ENCODE measurements around the gene TST. TPM values are rescaled to one million over a fixed set of nuclear protein-coding genes. Genes with fewer than 3 reads are reported as not detected.

The TST gene
- total RNA-seq, 1 experiment from 2014 or later: 12.7 TPM

DNA sequence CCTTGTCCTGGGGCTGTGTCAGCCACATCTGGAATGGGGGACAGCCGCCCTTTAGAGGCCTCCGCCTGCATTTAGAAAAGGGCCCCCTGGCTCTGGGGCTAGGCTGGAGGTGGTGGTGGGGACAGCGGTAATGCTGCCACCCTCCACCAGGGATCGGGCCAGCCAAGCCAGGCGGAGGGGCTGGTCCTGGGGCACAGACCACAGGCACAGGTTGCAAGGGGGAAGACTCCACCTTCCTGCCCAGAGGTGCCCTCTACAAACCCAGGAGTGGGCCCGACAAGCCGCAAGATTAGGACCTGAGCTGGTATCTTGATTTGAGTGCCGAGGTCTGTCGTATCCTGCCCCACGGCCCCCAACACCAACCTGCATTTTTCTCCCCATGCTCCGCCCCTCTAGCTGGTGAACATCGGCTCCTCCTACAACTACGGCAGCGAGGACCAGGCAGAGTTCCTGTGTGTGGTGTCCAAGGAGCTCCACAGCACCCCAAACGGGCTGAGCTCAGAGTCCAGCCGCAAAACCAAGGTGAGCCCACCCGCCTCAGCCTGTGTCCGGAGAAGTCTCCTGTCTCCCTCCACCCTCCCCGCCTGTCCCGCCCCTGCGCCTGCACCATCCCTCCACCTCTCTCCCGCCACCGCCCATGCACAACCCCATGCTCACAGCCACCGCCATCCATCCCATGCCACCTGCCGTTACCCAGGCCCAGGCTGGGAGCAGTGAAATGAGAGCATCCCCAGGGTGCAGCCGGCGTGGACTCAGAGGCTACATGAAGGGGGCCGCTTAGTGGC, 39.9 kb upstream of the TST start:
- H3K4me1 ChIP-seq (replicated peaks): no peaks in the 10 kb centered on the region
- H3K4me3 ChIP-seq: no peak overlapping the region
- DNase-seq (ENCODE audit: low read depth in 1 of 2, low spot score in 2 of 2): no peak

DNA sequence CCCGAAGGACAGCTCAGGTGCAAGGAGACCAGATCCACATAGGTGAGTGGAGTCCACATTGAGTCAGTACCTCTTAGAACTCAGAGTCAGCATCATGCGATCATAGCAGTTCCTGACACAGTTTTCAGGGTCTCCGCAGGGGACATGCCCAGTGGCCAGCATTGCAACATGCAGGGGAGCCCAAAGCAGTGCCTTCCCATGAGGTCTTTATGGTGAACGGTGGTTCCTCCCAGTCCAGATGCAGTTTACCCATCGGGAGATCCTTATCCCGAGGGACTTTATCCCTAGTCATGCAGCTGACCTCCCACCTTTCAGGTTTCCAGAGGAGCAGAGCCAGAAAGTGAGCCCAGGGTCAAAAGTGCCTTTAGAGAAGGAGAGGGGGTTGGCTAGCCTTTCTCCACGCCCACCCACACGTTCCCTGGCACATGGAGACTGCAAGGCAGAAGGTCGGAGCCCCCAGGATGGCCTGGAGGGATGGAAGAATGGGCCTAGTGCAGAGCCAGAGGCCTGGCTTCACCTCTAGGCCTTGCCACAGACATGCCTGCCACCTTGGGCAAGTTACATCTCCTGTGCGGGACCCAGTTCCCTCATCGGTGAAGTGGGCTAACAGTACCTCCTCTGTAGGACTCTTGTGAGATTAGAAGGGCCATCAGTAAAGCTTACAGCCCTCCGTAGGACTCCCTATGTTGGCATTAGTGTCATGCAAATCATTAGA, 38.7 kb upstream of the TST start:
- no peaks in the 10 kb centered on the region for H3K27me3 ChIP-seq (replicated peaks)
- H3K4me1 ChIP-seq (replicated peaks): no peaks in the 10 kb centered on the region
- no peak overlapping the region for H3K27ac ChIP-seq
- no peak for DNase-seq (ENCODE audit: low read depth in 1 of 2, low spot score in 2 of 2)
- no peaks in the 10 kb centered on the region for H3K9me3 ChIP-seq (replicated peaks)
- H3K36me3 ChIP-seq: peaks cover 15% of the 10 kb centered on the region
- H3K4me3 ChIP-seq: no peak overlapping the region

More for the DNA sequence above, 39.9 kb upstream of the TST start:
- H3K27me3 ChIP-seq (replicated peaks): no peaks in the 10 kb centered on the region
- H3K27ac ChIP-seq: no peak overlapping the region
- peaks cover 12% of the 10 kb centered on the region for H3K36me3 ChIP-seq
- no peaks in the 10 kb centered on the region for H3K9me3 ChIP-seq (replicated peaks)

DNA sequence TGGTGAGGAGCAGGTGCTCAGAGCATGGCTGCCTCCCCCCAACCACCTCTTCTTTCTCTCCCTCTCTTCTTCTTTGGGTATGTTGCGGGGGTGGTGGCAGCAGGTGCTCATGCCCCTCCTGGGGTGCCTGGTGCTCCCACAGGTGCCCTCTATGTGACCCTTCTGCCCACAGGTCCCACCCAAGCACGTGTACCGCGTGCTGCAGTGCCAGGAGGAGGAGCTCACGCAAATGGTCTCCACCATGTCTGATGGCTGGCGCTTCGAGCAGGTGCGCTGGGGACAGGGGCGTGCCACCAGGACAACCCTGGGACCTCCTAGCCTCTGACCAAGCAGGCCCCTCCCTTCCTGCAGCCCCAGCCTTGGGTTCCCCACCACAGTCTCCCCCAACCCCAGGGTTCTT, 38.0 kb upstream of the TST start:
- Histone ChIP-seq H3K36me3 (peaks cover 18% of the 10 kb centered on the region), H3K9me3 (replicated peaks) (no peaks in the 10 kb centered on the region)
- DNase-seq (ENCODE audit: low read depth in 1 of 2, low spot score in 2 of 2): no peak

DNA sequence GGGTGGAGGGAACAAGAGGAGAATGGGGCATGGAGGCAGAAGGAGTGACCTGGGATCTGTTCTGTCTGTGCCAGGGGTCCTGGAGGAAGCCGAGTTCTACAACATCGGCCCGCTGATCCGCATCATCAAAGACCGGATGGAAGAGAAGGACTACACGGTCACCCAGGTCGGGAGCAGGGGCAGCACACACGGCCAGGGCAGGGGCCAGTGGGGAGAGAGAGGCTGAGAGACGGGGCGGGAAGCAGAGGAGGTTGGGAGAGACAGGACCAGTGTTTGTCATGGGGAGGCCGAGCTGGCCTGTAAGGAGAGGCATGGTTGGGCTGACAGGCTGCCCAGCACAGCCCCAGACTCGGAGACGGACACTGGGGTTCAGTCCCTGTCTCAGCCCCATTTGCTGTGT, 37.0 kb upstream of the TST start:
- H3K9me3 ChIP-seq (replicated peaks): 0 out of 2 replicates have a peak, but pooled peaks cover 2% of the 10 kb centered on the region
- H3K4me1 ChIP-seq (replicated peaks): peaks cover 10% of the 10 kb centered on the region
- no peaks in the 10 kb centered on the region for H3K27me3 ChIP-seq (replicated peaks)
- H3K4me3 ChIP-seq: no peak overlapping the region
- H3K36me3 ChIP-seq: peaks cover 18% of the 10 kb centered on the region
- no peak overlapping the region for H3K27ac ChIP-seq
- DNase-seq (ENCODE audit: low read depth in 1 of 2, low spot score in 2 of 2): no peak

More for the DNA sequence above, 38.0 kb upstream of the TST start:
- peaks cover 2% of the 10 kb centered on the region for H3K4me1 ChIP-seq (replicated peaks)
- H3K27ac ChIP-seq: no peak overlapping the region
- H3K27me3 ChIP-seq (replicated peaks): no peaks in the 10 kb centered on the region
- no peak overlapping the region for H3K4me3 ChIP-seq

DNA sequence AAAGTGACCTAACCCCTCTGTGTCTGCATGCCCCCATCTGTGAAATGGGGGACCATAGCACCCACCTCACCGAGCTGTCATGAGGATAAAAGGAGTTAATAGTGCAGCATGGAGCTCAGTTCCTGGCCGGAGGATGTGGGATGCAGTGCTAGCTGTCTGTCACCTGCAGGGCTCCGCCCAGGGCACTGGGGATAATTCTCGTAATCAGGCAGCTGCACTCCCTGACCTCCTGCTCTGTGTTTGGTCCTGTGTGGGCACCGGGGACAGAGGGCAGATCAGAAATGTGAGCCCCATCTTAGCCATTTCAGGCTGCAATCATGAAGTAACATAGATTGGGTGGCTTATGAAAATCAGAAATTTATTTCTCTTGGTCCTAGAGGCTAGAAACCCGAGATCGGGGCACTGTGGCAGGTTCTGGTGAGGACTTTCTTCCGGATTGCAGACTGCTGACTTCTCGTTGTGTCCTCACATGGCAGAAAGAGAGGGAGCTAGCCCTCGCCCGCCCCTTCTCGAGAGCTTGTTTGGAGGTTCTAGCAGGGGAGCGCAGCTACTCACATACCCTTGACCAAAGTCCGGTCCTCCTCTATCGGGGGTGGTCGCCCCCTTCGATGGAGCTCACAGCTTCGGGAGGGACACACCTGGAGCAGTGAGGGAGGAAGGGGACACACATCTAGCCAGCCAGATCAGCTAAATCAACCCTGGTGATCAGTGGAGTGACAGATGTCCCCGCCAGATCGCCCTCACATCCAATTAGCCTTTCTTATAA, 35.5 kb upstream of the TST start:
- DNase-seq (ENCODE audit: low read depth in 1 of 2, low spot score in 2 of 2): no peak
- 0 out of 2 replicates have a peak, but pooled peaks cover 2% of the 10 kb centered on the region for H3K9me3 ChIP-seq (replicated peaks)
- peaks cover 10% of the 10 kb centered on the region for H3K4me1 ChIP-seq (replicated peaks)
- no peaks in the 10 kb centered on the region for H3K27me3 ChIP-seq (replicated peaks)
- peaks cover 18% of the 10 kb centered on the region for H3K36me3 ChIP-seq
- no peak overlapping the region for H3K27ac ChIP-seq
- no peak overlapping the region for H3K4me3 ChIP-seq

DNA sequence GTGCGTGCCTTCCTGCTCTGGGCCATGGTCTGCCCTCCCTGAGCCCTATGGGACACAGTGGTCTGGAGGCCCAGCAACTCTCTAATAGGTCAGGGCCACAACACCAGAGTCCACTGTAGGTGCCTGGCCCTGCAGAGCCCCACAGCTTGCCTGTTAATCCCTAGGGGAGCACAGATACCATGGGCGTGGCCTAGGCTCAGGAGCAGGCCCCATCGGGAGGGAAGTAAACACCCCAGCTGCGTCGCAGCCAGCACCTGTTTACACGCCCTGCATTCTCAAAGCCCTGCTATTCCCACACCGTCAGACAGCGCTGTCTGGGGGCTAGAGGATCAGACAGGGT, 34.8 kb upstream of the TST start:
- no peak overlapping the region for H3K27ac ChIP-seq
- H3K4me3 ChIP-seq: no peak overlapping the region
- peaks cover 10% of the 10 kb centered on the region for H3K4me1 ChIP-seq (replicated peaks)
- no peaks in the 10 kb centered on the region for H3K27me3 ChIP-seq (replicated peaks)
- 0 out of 2 replicates have a peak, but pooled peaks cover 2% of the 10 kb centered on the region for H3K9me3 ChIP-seq (replicated peaks)
- H3K36me3 ChIP-seq: peaks cover 18% of the 10 kb centered on the region
- DNase-seq (ENCODE audit: low read depth in 1 of 2, low spot score in 2 of 2): no peak

DNA sequence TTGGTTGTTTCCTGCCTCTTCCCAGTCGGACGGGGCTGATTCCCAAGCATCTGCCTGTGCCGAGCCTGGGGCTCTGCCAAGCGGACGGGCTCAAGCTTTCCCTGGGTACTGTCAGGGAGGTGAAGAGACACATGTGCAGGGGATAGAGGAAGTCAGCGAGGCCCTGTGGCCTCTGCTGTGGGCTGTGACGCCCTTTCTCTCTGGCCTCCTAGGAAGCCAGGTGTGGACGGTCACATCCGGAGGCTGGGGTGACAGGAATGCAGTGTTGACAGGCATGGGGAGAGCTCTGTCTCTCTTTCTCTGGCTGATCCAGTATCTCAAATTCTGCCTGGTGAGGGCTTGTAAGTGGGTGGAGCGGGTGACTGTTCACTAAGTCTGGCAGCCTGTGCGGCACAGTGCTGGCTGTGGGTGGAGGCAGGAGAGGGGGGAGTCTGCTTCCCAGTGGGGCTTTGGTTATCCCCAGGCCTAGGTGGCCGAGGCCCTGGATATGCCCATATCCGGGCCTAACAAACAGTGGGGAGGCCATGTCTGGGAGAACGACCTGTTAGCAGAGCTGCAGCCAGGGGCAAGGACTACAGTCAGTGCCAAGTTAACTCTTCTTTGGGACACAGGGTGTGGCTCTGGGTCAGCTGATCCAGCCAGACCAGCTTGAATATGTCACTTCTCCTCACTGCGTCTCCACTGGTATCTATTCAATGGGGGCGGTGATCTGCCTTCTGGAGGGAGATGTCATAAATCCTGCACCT, 34.2 kb upstream of the TST start:
- H3K36me3 ChIP-seq: peaks cover 18% of the 10 kb centered on the region
- H3K27me3 ChIP-seq (replicated peaks): no peaks in the 10 kb centered on the region
- no peak for DNase-seq (ENCODE audit: low read depth in 1 of 2, low spot score in 2 of 2)
- no peak overlapping the region for H3K27ac ChIP-seq
- H3K4me3 ChIP-seq: no peak overlapping the region
- 0 out of 2 replicates have a peak, but pooled peaks cover 2% of the 10 kb centered on the region for H3K9me3 ChIP-seq (replicated peaks)
- peaks cover 10% of the 10 kb centered on the region for H3K4me1 ChIP-seq (replicated peaks)

DNA sequence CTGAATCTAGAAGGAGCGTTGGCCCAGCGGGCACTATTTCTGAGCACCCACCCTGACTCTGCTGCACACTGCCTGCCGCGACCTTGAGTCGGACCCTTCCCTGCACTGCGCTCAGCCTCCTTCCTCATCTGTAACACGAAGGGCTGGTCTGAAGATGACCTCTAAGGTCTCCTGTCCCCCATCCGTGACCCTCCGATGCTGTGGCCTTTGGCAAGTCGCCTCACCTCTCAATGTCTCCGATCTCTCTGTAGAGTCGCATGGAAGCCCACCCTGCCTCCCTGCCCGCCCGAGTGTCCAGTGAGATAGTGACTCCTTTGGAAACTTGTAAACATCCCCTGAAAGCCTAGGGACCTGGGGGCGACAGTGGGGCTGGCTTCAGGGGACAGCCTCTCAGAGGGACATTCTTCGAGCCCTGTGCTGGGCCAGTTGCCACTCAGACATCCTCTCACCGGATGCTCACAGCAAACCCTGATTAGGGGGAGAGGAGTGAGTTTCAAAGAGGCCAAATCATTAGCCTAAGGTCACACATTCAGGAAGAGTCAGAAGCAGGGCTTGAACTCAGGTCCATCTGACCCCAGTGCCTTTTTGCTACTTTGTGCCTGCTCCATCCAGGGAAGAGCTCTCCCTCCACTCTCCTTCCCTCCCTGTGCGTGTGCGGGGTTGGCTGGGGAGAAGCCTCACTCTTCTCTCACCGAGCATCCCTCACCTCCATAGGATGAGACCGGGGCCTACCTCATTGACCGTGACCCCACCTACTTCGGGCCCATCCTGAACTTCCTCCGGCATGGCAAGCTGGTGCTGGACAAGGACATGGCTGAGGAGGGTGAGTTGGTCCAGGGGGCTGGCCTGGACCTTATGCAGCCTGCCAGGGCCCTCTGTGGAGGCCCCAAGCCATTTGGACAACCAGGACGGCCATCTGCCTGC, 33.4 kb upstream of the TST start:
- 0 out of 2 replicates have a peak, but pooled peaks cover 2% of the 10 kb centered on the region for H3K9me3 ChIP-seq (replicated peaks)
- no peaks in the 10 kb centered on the region for H3K27me3 ChIP-seq (replicated peaks)
- H3K4me3 ChIP-seq: peak overlapping the region; percentile 82
- H3K4me1 ChIP-seq (replicated peaks): peaks cover 10% of the 10 kb centered on the region
- DNase-seq (ENCODE audit: low read depth in 1 of 2, low spot score in 2 of 2): no peak
- H3K36me3 ChIP-seq: peaks cover 17% of the 10 kb centered on the region
- H3K27ac ChIP-seq: no peak overlapping the region

DNA sequence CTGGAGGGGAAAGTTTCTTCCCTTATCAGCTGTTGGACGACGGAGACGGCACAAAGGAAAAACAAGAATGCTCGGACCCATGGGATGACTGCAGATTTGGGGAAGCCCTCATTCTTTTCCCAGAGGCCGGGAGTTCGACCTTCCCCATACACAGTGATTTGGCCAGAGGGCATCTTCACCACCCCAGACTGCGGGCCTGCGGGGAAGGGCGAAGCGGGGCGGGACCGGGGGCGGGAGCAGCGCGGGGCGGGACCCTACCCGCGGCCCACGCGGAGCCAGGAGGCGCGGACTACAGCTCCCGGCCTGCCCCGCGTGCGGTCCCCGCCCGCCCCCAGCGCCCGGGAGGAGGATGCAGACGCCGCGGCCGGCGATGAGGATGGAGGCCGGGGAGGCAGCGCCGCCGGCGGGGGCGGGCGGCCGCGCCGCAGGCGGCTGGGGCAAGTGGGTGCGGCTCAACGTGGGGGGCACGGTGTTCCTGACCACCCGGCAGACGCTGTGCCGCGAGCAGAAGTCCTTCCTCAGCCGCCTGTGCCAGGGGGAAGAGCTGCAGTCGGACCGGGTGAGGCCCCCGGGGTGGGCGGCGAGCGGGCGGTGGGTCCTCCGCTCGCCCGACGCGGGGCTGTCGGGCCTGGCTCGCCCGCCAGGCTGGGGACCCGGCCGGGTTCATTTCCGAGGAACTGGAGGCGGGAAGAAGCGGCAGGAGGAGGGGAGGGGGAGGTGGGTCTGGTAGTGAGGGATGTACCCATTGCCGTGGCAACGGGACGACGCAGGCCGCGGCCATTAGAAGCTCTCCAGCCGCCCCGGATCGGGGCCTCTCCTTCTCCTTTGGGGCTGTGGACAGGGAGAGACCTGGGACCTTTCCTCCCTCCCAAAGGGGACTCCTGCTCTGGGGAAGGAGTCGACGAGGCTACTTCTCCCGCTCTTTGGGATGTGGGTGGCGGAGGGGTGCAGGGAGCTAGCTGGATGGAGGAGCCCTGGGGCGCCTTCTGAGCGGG, 32.4 kb upstream of the TST start, which contains the start of gene KCTD17:
Gene KCTD17, plus strand, starts transcription at position 352 of the 995 bp plus-strand sequence. Its CDS starts 19 bp downstream, at position 371.
- peaks cover 10% of the 10 kb centered on the region for H3K4me1 ChIP-seq (replicated peaks)
- H3K4me3 ChIP-seq: peak within 1 kb of the TSS; percentile 82
- no peaks in the 10 kb centered on the region for H3K27me3 ChIP-seq (replicated peaks)
- peak within 1 kb of the TSS; percentile 36; the same call in 1 of the 2 replicates for H3K27ac ChIP-seq
- H3K9me3 ChIP-seq (replicated peaks): 0 out of 2 replicates have a peak, but pooled peaks cover 2% of the 10 kb centered on the region
- H3K36me3 ChIP-seq: peaks cover 7% of the 10 kb centered on the region
- DNase-seq (ENCODE audit: low read depth in 1 of 2, low spot score in 2 of 2): peak; percentile 46 to 73

DNA sequence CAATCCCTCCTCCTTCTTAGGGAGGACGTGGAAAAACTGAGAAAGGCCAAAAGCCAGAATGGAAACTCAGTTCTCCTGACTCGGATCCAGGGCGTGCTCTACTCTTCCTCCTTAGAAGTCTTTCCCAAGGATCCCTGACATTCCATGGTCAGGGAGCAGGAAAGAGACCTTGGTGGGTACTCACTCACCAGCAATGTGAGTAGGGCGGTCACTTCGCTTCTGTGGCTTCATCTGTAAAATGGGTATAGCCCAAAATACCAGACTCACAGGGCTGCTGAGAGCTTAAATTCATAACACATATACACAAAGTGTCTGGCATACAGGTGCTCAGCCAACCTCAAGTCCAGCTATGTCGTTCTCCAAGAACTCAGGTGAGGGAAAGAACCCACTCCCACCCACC, 31.7 kb upstream of the TST start:
- Histone ChIP-seq H3K36me3 (peaks cover 6% of the 10 kb centered on the region), H3K4me1 (replicated peaks) (peaks cover 10% of the 10 kb centered on the region), H3K27me3 (replicated peaks) (no peaks in the 10 kb centered on the region), H3K9me3 (replicated peaks) (0 out of 2 replicates have a peak, but pooled peaks cover 2% of the 10 kb centered on the region), H3K27ac (no peak overlapping the region), H3K4me3 (no peak overlapping the region)
- no peak for DNase-seq (ENCODE audit: low read depth in 1 of 2, low spot score in 2 of 2)

DNA sequence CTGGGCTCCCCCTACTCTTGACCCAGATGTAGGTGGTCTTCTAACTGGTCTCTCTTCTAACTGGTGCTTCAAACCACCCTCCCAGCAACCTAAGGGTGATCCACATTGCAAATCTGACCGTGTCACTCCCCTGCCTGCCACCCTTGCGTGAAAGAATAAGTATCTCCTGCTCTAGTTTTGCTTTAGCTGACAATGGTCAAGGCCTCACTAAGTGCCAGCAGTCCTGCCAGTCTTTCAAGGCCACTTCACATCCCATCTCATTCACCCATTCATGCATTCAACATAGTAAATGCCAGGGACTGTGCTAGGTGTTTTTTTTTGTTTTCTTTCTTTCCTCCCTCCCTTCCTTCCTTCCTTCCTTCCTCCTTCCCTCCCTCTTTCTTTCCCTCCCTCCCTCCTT, 30.0 kb upstream of the TST start:
- no peak for DNase-seq (ENCODE audit: low read depth in 1 of 2, low spot score in 2 of 2)
- H3K36me3 ChIP-seq: peaks cover 6% of the 10 kb centered on the region; the same call in 1 of the 2 replicates
- H3K9me3 ChIP-seq (replicated peaks): 0 out of 2 replicates have a peak, but pooled peaks cover 2% of the 10 kb centered on the region
- no peak overlapping the region for H3K4me3 ChIP-seq
- no peak overlapping the region for H3K27ac ChIP-seq
- peaks cover 10% of the 10 kb centered on the region for H3K4me1 ChIP-seq (replicated peaks)
- H3K27me3 ChIP-seq (replicated peaks): no peaks in the 10 kb centered on the region
